K562 (cell line): ENCODE measurements around the gene ARHGAP4. TPM values are rescaled to one million over a fixed set of nuclear protein-coding genes. Genes with fewer than 3 reads are reported as not detected.

Experiments
- ERF ChIP-seq: fragments of 450-650 bp; formaldehyde crosslinking; IDR thresholded peaks from 2 replicates; pipeline ENCODE4 v1.4.0; 2020; ENCODE audit warnings: mild to moderate bottlenecking, mixed read lengths
- EWSR1 ChIP-seq: fragments of 450-650 bp; IDR thresholded peaks from 2 replicates; pipeline ENCODE4 v1.6.1; 2018; ENCODE audit warnings: borderline replicate concordance, mild to moderate bottlenecking, low read depth, moderate library complexity; ENCODE audit not compliant: partially characterized antibody
- KDM2B ChIP-seq: fragments of 250-450 bp; sonication (Bioruptor Pico); IDR thresholded peaks from 2 replicates; pipeline ENCODE4 v1.8.0; 2021; ENCODE audit warnings: mild to moderate bottlenecking, moderate library complexity
- NBN ChIP-seq: fragments of 450-650 bp; IDR thresholded peaks from 2 replicates; pipeline ENCODE4 v1.6.1; 2016; ENCODE audit warnings: low read depth, mild to moderate bottlenecking
- NELFE ChIP-seq: IDR thresholded peaks from 2 replicates; pipeline ENCODE4 v1.6.1; 2011; ENCODE audit warnings: mild to moderate bottlenecking; ENCODE audit not compliant: insufficient read depth, insufficient read length
- PRDM10 ChIP-seq: fragments of 450-650 bp; IDR thresholded peaks from 2 replicates; pipeline ENCODE4 v1.6.1; 2018; ENCODE audit not compliant: partially characterized antibody
- PTTG1 ChIP-seq: fragments of 450-650 bp; IDR thresholded peaks from 2 replicates; pipeline ENCODE4 v1.6.1; 2016; ENCODE audit warnings: low read depth, mild to moderate bottlenecking, missing genetic modification characterization, missing compliant biosample characterization
- RFX5 ChIP-seq: IDR thresholded peaks from 2 replicates; pipeline ENCODE4 v1.6.1; 2011; ENCODE audit warnings: low read depth, mild to moderate bottlenecking, improper control_type of control experiment, low read length
- RREB1 ChIP-seq: fragments of 250-450 bp; sonication (Bioruptor Pico); IDR thresholded peaks from 2 replicates; pipeline ENCODE4 v1.4.0; 2020
- TBP ChIP-seq: optimal IDR thresholded peaks from 2 replicates; pipeline ENCODE3; 2011; ENCODE audit warnings: low read depth, low read length, improper control_type of control experiment
- ZNF121 ChIP-seq: sonication (generic); formaldehyde crosslinking; conservative IDR thresholded peaks from 2 replicates; pipeline ENCODE4 v1.8.0; 2022; ENCODE audit warnings: missing genetic modification reagents
- ZNF24 ChIP-seq: fragments of 450-650 bp; IDR thresholded peaks from 2 replicates; pipeline ENCODE4 v1.6.1; 2016
- ZNF384 ChIP-seq: IDR thresholded peaks from 2 replicates; pipeline ENCODE4 v1.6.1; 2012; ENCODE audit warnings: low read depth, low read length, improper control_type of control experiment
- polyA plus RNA-seq, 8 experiments: library from polyadenylated mRNA; depleted of rRNA in 4 of 8; stranded (reverse) in 5 of 8; unstranded in 3 of 8; fragments of >200 nt; fragmentation: Nextera tagmentation in 2 of 8; fragmentation: Illumina TruSeq in 1 of 8; extraction: Ambion mirVana in 2 of 8; extraction: Trizol in 1 of 8; gene quantifications; 2 replicates each; pipeline versions ENCODE4 v1.2.1 to v1.2.3, GENCODE V29; 2011 to 2014; ENCODE audit warnings: inconsistent platforms in 1 of 8, missing spikeins in 1 of 8
- total RNA-seq, 7 experiments: library from RNA; depleted of rRNA in 6 of 7; stranded (reverse); fragments of >200 nt in 6 of 7; fragmentation: Illumina TruSeq in 2 of 7; extraction: Trizol in 2 of 7; gene quantifications; 2 replicates each; pipeline versions ENCODE4 v1.2.1 to v1.2.3, GENCODE V29; 2011 to 2021; ENCODE audit warnings: low replicate concordance in 1 of 7
- TF ChIP-seq, protein P1 (sequence below): fragments of 450-650 bp; formaldehyde crosslinking; IDR thresholded peaks from 2 replicates; pipeline ENCODE4 v1.4.0; 2020; ENCODE audit warnings: mild to moderate bottlenecking, moderate library complexity
- TF ChIP-seq, protein P2 (sequence below): IDR thresholded peaks from 2 replicates; pipeline ENCODE4 v1.6.1; 2014; ENCODE audit warnings: antibody characterized with exemption

ARHGAP4 gene
- total and polyA plus RNA-seq, 9 of the 15 experiments (the other 6 are each of a cell fraction or from before 2014, with no cell fraction given) = 0.30 to 81.8 (median 13.5) TPM

DNA sequence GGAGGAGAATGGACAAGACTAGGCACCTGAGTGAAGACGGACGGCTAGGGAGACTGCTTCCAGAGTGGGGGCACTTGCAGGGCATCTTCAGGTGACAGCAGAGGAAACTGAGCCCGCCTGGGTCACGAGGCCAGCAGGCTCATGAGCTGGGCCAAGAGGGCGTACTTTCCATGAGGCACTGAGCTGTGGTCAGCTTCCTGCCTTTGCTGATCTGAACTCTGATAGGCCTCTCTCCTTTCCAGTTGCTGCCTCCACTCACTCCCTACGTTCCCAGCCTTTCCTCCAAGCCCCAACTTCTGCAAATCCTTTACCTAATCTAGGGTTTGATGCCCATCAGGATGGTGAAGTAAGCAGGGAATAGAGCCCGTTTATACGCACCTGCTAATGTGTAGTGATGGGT, 38.7 kb downstream of the ARHGAP4 start (continued):
- TF ChIP-seq ERF (CRISPR knock-in tag) = no peak
- TF ChIP-seq RREB1 = 0 out of 2 replicates have a peak, but pooled peaks have one; percentile 14
- TF ChIP-seq RFX5 = no peak
- TF ChIP-seq TBP = no peak
- no peak for TF ChIP-seq EWSR1
- TF ChIP-seq ZNF384 = no peak
- TF ChIP-seq ZNF24 = no peak
- TF ChIP-seq, protein P1, sequence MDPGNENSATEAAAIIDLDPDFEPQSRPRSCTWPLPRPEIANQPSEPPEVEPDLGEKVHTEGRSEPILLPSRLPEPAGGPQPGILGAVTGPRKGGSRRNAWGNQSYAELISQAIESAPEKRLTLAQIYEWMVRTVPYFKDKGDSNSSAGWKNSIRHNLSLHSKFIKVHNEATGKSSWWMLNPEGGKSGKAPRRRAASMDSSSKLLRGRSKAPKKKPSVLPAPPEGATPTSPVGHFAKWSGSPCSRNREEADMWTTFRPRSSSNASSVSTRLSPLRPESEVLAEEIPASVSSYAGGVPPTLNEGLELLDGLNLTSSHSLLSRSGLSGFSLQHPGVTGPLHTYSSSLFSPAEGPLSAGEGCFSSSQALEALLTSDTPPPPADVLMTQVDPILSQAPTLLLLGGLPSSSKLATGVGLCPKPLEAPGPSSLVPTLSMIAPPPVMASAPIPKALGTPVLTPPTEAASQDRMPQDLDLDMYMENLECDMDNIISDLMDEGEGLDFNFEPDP = no peak
- TF ChIP-seq, protein P2, sequence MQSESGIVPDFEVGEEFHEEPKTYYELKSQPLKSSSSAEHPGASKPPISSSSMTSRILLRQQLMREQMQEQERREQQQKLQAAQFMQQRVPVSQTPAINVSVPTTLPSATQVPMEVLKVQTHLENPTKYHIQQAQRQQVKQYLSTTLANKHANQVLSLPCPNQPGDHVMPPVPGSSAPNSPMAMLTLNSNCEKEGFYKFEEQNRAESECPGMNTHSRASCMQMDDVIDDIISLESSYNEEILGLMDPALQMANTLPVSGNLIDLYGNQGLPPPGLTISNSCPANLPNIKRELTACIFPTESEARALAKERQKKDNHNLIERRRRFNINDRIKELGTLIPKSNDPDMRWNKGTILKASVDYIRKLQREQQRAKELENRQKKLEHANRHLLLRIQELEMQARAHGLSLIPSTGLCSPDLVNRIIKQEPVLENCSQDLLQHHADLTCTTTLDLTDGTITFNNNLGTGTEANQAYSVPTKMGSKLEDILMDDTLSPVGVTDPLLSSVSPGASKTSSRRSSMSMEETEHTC = no peak
- no peak for TF ChIP-seq NBN
- TF ChIP-seq PTTG1 (tag) = no peak
- no peak for TF ChIP-seq NELFE
- TF ChIP-seq PRDM10 = no peak
- no peak for TF ChIP-seq KDM2B (CRISPR knock-in tag)
- no peak for TF ChIP-seq ZNF121 (CRISPR knock-in tag)
- TF ChIP-seq, all 486 proteins: peak for 14
